ENCODE data around the gene DBX1.
A peak's percentile ranks its signal among the peaks of the same experiment; 100 is the strongest.

DNA sequence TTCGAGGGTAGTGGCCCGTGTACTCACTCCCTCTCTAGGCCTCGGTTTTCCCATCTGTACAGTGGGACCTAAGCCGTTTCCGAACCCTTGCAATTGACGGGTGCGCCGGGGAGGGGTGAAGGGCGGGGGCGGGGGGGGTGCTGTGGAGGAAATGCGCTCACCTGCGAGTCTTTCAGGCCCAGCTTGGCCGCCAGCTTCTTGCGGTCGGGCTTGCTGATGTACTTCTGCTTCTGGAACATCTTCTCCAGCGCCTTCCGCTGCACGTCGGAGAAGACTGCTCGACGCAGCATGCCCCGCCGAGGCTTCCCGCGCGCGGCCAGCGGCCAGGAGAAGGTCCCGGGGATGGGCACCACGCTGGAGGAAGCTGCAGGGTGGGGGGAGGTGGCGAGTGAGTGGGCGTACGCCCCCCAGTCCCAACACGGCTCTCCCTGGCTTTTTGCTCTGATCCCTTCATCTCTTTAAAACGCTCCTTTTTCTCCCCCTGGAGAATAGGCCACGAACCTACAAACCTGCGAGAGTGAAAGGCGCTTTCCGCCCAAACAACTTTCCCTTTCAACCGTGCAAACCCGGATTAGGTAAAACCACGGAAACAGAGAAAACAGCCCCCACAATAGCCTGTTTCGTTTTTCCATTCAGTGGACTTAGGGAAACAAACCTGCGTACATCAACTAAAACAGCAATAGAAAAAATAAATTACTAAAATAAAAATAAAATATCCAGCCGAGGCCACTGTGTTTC lies 3.2 kb downstream of the DBX1 start:
- TF ChIP-seq EZH2 (IDR thresholded peaks at IDR 0.05; ENCODE audit: insufficient read depth, poor library complexity, severe bottlenecking) (peak; percentile 56), EZH2phosphoT487 (IDR thresholded peaks at IDR 0.05; ENCODE audit: insufficient read depth, low read depth) (0 out of 2 replicates have a peak, but pooled peaks have one; percentile 80)

Measured in GM23248 (cell line).